CD14-positive monocyte (primary cell): Measurements from ENCODE around the gene LAYN. TPM values are rescaled to one million over a fixed set of nuclear protein-coding genes. Genes with fewer than 3 reads are reported as not detected.

Source experiments
- DNase-seq, 3 donors: peaks; one replicate each; pipeline ENCODE4 v3.0.0-alpha.2; 2011 to 2022
- H2AFZ ChIP-seq: 2 replicates; pipeline ENCODE4 v1.6.0; 2012; ENCODE audit warnings: mild to moderate bottlenecking, low read depth, low read length, inconsistent platforms; ENCODE audit not compliant: insufficient read depth, poor library complexity, severe bottlenecking
- H3K27ac ChIP-seq, 2 donors: 1 replicate in 1 of 2; 2 replicates in 1 of 2; pipeline ENCODE4 v1.5.1; 2012 to 2013; ENCODE audit warnings: low read length in 2 of 2, control low read depth in 1 of 2, inconsistent platforms in 1 of 2, low read depth in 1 of 2, mild to moderate bottlenecking in 1 of 2
- H3K27me3 ChIP-seq, 2 donors: one replicate each; pipeline versions ENCODE4 v1.6.0 to v1.6.1; 2011 to 2013; ENCODE audit warnings: low read length in 2 of 2; ENCODE audit not compliant: control insufficient read depth in 2 of 2, insufficient read depth in 2 of 2
- H3K36me3 ChIP-seq, 2 donors: replicated peaks in 1 of 2; 1 replicate in 1 of 2; 2 replicates in 1 of 2; pipeline versions ENCODE4 v1.5.1 to v1.6.1; 2012 to 2013; ENCODE audit warnings: low read length in 2 of 2, control low read depth in 1 of 2, inconsistent platforms in 1 of 2, mild to moderate bottlenecking in 1 of 2; ENCODE audit not compliant: insufficient read depth in 2 of 2, control insufficient read depth in 1 of 2
- H3K4me1 ChIP-seq, 2 donors: 1 replicate in 1 of 2; 2 replicates in 1 of 2; pipeline versions ENCODE4 v1.5.1 to v1.6.1; 2012 to 2013; ENCODE audit warnings: low read length in 2 of 2, control low read depth in 1 of 2, inconsistent platforms in 1 of 2, mild to moderate bottlenecking in 1 of 2, moderate library complexity in 1 of 2; ENCODE audit not compliant: insufficient read depth in 2 of 2, control insufficient read depth in 1 of 2
- H3K4me2 ChIP-seq: replicated peaks from 2 replicates; pipeline ENCODE3; 2012; ENCODE audit warnings: low read length, moderate library complexity, mild to moderate bottlenecking; ENCODE audit not compliant: poor library complexity, severe bottlenecking; ENCODE audit errors: extremely low read depth
- H3K4me3 ChIP-seq, 3 experiments: fragments of 200-600 bp in 1 of 3; sonication (generic) in 1 of 3; replicated peaks in 1 of 3; 1 replicate in 2 of 3; 2 replicates in 1 of 3; pipeline ENCODE4 v1.5.1; 2011 to 2013; ENCODE audit warnings: low read length in 3 of 3, mild to moderate bottlenecking in 3 of 3, control low read depth in 2 of 3, low read depth in 2 of 3, inconsistent platforms in 1 of 3, moderate library complexity in 1 of 3
- H3K79me2 ChIP-seq: 2 replicates; pipeline ENCODE4 v1.6.0; 2012; ENCODE audit warnings: mild to moderate bottlenecking, control low read depth, inconsistent platforms, low read length, moderate library complexity; ENCODE audit not compliant: insufficient read depth
- H3K9ac ChIP-seq: 2 replicates; pipeline ENCODE4 v1.6.0; 2017; ENCODE audit warnings: low read length, mild to moderate bottlenecking; ENCODE audit not compliant: insufficient read depth, poor library complexity, severe bottlenecking
- H3K9me3 ChIP-seq, 2 donors: replicated peaks in 1 of 2; 1 replicate in 1 of 2; 2 replicates in 1 of 2; pipeline versions ENCODE4 v1.5.1 to v1.6.1; 2012 to 2013; ENCODE audit warnings: low read length in 2 of 2, control low read depth in 1 of 2; ENCODE audit not compliant: control insufficient read depth in 1 of 2, insufficient read depth in 1 of 2
- H4K20me1 ChIP-seq: 2 replicates; pipeline ENCODE4 v1.6.0; 2012; ENCODE audit warnings: mild to moderate bottlenecking, low read length, control low read depth, moderate library complexity; ENCODE audit not compliant: insufficient read depth
- H3K27ac Mint-ChIP-seq, 7 donors: one replicate each; pipeline ENCODE4 v1.8.0; 2020; ENCODE audit warnings: mild to moderate bottlenecking in 7 of 7, mixed read lengths in 7 of 7, moderate library complexity in 6 of 7, inconsistent platforms in 2 of 7
- H3K27me3 Mint-ChIP-seq, 3 donors: one replicate each; pipeline ENCODE4 v1.8.0; 2021 to 2022; ENCODE audit warnings: low read depth in 3 of 3, mild to moderate bottlenecking in 3 of 3, mixed read lengths in 3 of 3, moderate library complexity in 3 of 3, inconsistent platforms in 1 of 3
- H3K36me3 Mint-ChIP-seq, 2 donors: one replicate each; pipeline ENCODE4 v1.8.0; 2020; ENCODE audit warnings: mixed read lengths in 2 of 2, inconsistent platforms in 1 of 2, mild to moderate bottlenecking in 1 of 2
- H3K4me1 Mint-ChIP-seq: one replicate; pipeline ENCODE4 v1.8.0; 2020; ENCODE audit warnings: mild to moderate bottlenecking, mixed read lengths
- H3K4me3 Mint-ChIP-seq, 2 donors: one replicate each; pipeline ENCODE4 v1.8.0; 2020; ENCODE audit warnings: mild to moderate bottlenecking in 2 of 2, mixed read lengths in 2 of 2, moderate library complexity in 1 of 2
- H3K9me3 Mint-ChIP-seq, 7 donors: one replicate each; pipeline ENCODE4 v1.8.0; 2020 to 2022; ENCODE audit warnings: mixed read lengths in 7 of 7, mild to moderate bottlenecking in 6 of 7, moderate library complexity in 6 of 7, inconsistent platforms in 2 of 7
- WGBS: methylation state at CpG from one replicate; pipeline ENCODE4 v1.1.5; 2013; ENCODE audit warnings: missing lambda C conversion rate; ENCODE audit not compliant: insufficient coverage; 5-methylcytosine and 5-hydroxymethylcytosine counted together
- intact Hi-C, 2 donors: fragments of 100-400 bp; cut with micrococcal nuclease; formaldehyde crosslinking; loops; one replicate each; pipeline versions ENCODE4 v1.15.0 to v1.15.1; 2023
- polyA plus RNA-seq, 3 donors: library from polyadenylated mRNA; depleted of rRNA in 1 of 3; unstranded in 2 of 3; stranded (reverse) in 1 of 3; fragments of 300-500 nt in 2 of 3; fragments of >200 nt in 1 of 3; fragmentation: Illumina TruSeq in 2 of 3; gene quantifications; 1 replicate in 2 of 3; 2 replicates in 1 of 3; pipeline ENCODE4 v1.2.3, GENCODE V29; 2012 to 2021
- TF ChIP-seq, protein P1 (sequence below): fragments of 200-600 bp; IDR thresholded peaks from one replicate; pipeline ENCODE4 v1.8.0; 2022; ENCODE audit warnings: antibody characterized with exemption, mild to moderate bottlenecking

Gene LAYN
- polyA plus RNA-seq, 3 donors, result not detected

- no peak overlapping the region for H3K4me3 ChIP-seq
- no peaks in the 10 kb centered on the region for H3K36me3 ChIP-seq
- H3K4me1 ChIP-seq, result no peaks in the 10 kb centered on the region
- H3K27ac ChIP-seq, result no peak overlapping the region
- H3K27me3 Mint-ChIP-seq, result peaks cover 0 to 6% (median 0%) of the 10 kb centered on the region in 3 donors
- H3K9me3 ChIP-seq, result peaks cover 7 to 9% of the 10 kb centered on the region in 2 donors
- no peak overlapping the region for H3K4me2 ChIP-seq
- H3K9me3 Mint-ChIP-seq, result peaks cover 5 to 16% (median 13%) of the 10 kb centered on the region in 7 donors
- H3K79me2 ChIP-seq, result no peaks in the 10 kb centered on the region
- H3K4me3 Mint-ChIP-seq, result no peak overlapping the region
- no peak for DNase-seq
- TF ChIP-seq, protein P1, sequence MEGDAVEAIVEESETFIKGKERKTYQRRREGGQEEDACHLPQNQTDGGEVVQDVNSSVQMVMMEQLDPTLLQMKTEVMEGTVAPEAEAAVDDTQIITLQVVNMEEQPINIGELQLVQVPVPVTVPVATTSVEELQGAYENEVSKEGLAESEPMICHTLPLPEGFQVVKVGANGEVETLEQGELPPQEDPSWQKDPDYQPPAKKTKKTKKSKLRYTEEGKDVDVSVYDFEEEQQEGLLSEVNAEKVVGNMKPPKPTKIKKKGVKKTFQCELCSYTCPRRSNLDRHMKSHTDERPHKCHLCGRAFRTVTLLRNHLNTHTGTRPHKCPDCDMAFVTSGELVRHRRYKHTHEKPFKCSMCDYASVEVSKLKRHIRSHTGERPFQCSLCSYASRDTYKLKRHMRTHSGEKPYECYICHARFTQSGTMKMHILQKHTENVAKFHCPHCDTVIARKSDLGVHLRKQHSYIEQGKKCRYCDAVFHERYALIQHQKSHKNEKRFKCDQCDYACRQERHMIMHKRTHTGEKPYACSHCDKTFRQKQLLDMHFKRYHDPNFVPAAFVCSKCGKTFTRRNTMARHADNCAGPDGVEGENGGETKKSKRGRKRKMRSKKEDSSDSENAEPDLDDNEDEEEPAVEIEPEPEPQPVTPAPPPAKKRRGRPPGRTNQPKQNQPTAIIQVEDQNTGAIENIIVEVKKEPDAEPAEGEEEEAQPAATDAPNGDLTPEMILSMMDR, result no peak
- H3K4me1 Mint-ChIP-seq, result peaks cover 3% of the 10 kb centered on the region
- no peaks in the 10 kb centered on the region for H4K20me1 ChIP-seq
- peak overlapping the region in 1 of 7 donors; percentile 26 for H3K27ac Mint-ChIP-seq
- H2AFZ ChIP-seq, result no peak overlapping the region
- WGBS, result 64% methylated on average over 10 of the region's 11 CpGs
- no peaks in the 10 kb centered on the region for H3K27me3 ChIP-seq
- no peaks in the 10 kb centered on the region for H3K36me3 Mint-ChIP-seq
- no peak overlapping the region for H3K9ac ChIP-seq
- intact Hi-C loops, result loop anchor here in 1 of 2 donors (10.0 kb wide), 1 partner anchor 285 kb away; no protein-coding TSS in a partner anchor
Measured at GRCh38 chr11:111559800-111560464, 19.4 kb downstream of the LAYN start.

GRCh38 chr11:111560800-111561199 is 20.3 kb downstream of the LAYN start:
- H3K27me3 ChIP-seq, result no peaks in the 10 kb centered on the region
- H3K27ac Mint-ChIP-seq, result no peak overlapping the region
- no peaks in the 10 kb centered on the region for H3K79me2 ChIP-seq
- no peaks in the 10 kb centered on the region for H3K36me3 Mint-ChIP-seq
- H3K36me3 ChIP-seq, result no peaks in the 10 kb centered on the region
- no peak overlapping the region for H3K4me3 ChIP-seq
- TF ChIP-seq, protein P1, result no peak
- H3K4me1 ChIP-seq, result no peaks in the 10 kb centered on the region
- H2AFZ ChIP-seq, result no peak overlapping the region
- H3K27me3 Mint-ChIP-seq, result peaks cover 0 to 4% (median 0%) of the 10 kb centered on the region in 3 donors
- H3K9ac ChIP-seq, result no peak overlapping the region
- H3K27ac ChIP-seq, result no peak overlapping the region
- H3K9me3 Mint-ChIP-seq, result peaks cover 3 to 13% (median 9%) of the 10 kb centered on the region in 7 donors
- H3K4me2 ChIP-seq, result no peak overlapping the region
- peaks cover 6 to 7% of the 10 kb centered on the region in 2 donors for H3K9me3 ChIP-seq
- intact Hi-C loops, result loop anchor here in 1 of 2 donors (10.0 kb wide), 1 partner anchor 284 kb away; no protein-coding TSS in a partner anchor
- DNase-seq, result no peak
- no peaks in the 10 kb centered on the region for H4K20me1 ChIP-seq
- WGBS, result 89% methylated on average over 3 of the region's 3 CpGs
- peaks cover 3% of the 10 kb centered on the region for H3K4me1 Mint-ChIP-seq
- no peak overlapping the region for H3K4me3 Mint-ChIP-seq
